Adrenal gland (tissue), 9 donors: ENCODE results near the gene RMP24.

ENCODE experiments used
- DNase-seq, 7 donors: peaks; one replicate each; pipeline ENCODE4 v3.0.0-alpha.2; 2019 to 2020
- H3K27ac ChIP-seq, 5 donors: fragments of 200-600 bp; sonication (generic) in 4 of 5; 1 replicate in 3 of 5; 2 replicates in 2 of 5; pipeline versions ENCODE4 v1.5.1 to v1.8.0; 2016 to 2020; ENCODE audit warnings: mild to moderate bottlenecking in 1 of 5
- H3K27me3 ChIP-seq: fragments of 200-600 bp; 2 replicates; pipeline ENCODE4 v1.8.0; 2021
- H3K36me3 ChIP-seq, 2 donors: fragments of 200-600 bp; replicated peaks in 1 of 2; 1 replicate in 1 of 2; 2 replicates in 1 of 2; pipeline versions ENCODE4 v1.5.1 to v1.8.0; 2018 to 2022
- H3K4me1 ChIP-seq, 2 donors: fragments of 200-600 bp; replicated peaks in 1 of 2; 1 replicate in 1 of 2; 2 replicates in 1 of 2; pipeline versions ENCODE4 v1.5.1 to v1.8.0; 2018 to 2021
- H3K4me3 ChIP-seq, 4 donors: fragments of 200-600 bp; sonication (generic) in 3 of 4; one replicate each; pipeline ENCODE4 v1.5.1; 2016 to 2018
- H3K9me3 ChIP-seq, 3 donors: fragments of 200-600 bp; sonication (generic) in 1 of 3; replicated peaks in 1 of 3; 1 replicate in 2 of 3; 2 replicates in 1 of 3; pipeline versions ENCODE4 v1.5.1 to v1.8.0; 2016 to 2021
- POLR2A ChIP-seq, 2 donors: fragments of 450-650 bp; IDR thresholded peaks; one replicate each; pipeline ENCODE4 v1.6.1; 2017; ENCODE audit warnings: antibody characterized with exemption in 2 of 2, mild to moderate bottlenecking in 2 of 2, moderate library complexity in 1 of 2
- WGBS, 4 donors: extraction: QIAGEN DNeasy Blood & Tissue Kit in 2 of 4; methylation state at CpG; one replicate each; pipeline versions ENCODE4 v1.1.5 to v1.1.7; 2013 to 2017; 5-methylcytosine and 5-hydroxymethylcytosine counted together
- intact Hi-C, 2 donors: fragments of 100-400 bp; cut with DNase I; formaldehyde crosslinking; loops; one replicate each; pipeline versions ENCODE4 v1.14.1 to v1.15.0; 2022 to 2023
- TF ChIP-seq, protein P1 (sequence below), 6 experiments: fragments of 450-650 bp in 4 of 6; fragments of 200-600 bp in 2 of 6; sonication (generic) in 1 of 6; IDR thresholded peaks; 1 replicate in 5 of 6; 2 replicates in 1 of 6; pipeline versions ENCODE4 v1.5.1 to v1.8.0; 2016 to 2021; ENCODE audit warnings: antibody characterized with exemption in 6 of 6, mild to moderate bottlenecking in 2 of 6, moderate library complexity in 1 of 6
- donor health status: healthy with polysubstance abuse.
- donor health status: Bipolar disorder and iron deficiency.
- donor health status: DM: yes; HTN: yes; CAD: no.
- donor health status: DM: no; HTN: no; CAD: no.
- donor health status: DM: no; HTN: no; CAD: no.

RMP24 gene

DNA sequence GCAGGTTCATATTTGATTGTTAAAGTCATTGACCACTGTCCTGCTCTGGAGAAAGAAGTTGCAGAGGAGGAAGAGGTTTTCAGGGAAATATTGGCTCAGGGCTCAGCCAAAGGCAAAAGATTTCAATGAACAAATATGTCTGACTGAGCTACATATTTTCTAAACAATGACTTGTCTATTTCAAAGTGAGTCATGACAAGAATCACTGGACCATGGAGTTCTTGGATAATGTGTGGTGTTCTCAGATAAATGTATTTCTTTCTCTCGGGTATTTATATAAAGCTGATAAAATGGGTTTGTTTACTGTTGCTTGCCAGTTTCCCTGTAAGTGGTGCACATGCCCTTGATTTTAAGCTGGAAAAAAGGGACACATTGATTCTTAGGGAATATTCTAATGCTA lies 34.3 kb upstream of the RMP24 start:
- TF ChIP-seq POLR2A (IDR thresholded peaks at IDR 0.05): no peak
- TF ChIP-seq, protein P1, sequence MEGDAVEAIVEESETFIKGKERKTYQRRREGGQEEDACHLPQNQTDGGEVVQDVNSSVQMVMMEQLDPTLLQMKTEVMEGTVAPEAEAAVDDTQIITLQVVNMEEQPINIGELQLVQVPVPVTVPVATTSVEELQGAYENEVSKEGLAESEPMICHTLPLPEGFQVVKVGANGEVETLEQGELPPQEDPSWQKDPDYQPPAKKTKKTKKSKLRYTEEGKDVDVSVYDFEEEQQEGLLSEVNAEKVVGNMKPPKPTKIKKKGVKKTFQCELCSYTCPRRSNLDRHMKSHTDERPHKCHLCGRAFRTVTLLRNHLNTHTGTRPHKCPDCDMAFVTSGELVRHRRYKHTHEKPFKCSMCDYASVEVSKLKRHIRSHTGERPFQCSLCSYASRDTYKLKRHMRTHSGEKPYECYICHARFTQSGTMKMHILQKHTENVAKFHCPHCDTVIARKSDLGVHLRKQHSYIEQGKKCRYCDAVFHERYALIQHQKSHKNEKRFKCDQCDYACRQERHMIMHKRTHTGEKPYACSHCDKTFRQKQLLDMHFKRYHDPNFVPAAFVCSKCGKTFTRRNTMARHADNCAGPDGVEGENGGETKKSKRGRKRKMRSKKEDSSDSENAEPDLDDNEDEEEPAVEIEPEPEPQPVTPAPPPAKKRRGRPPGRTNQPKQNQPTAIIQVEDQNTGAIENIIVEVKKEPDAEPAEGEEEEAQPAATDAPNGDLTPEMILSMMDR (IDR thresholded peaks at IDR 0.05): no peak
- no peaks in the 10 kb centered on the region for H3K9me3 ChIP-seq
- no peaks in the 10 kb centered on the region for H3K27me3 ChIP-seq
- intact Hi-C loops: no loop called here
- no peaks in the 10 kb centered on the region for H3K4me1 ChIP-seq
- WGBS, 4 donors: 67 to 81% (median 75%) methylated on average over 1 of the region's 1 CpG
- no peak overlapping the region for H3K27ac ChIP-seq
- DNase-seq: no peak
- H3K4me3 ChIP-seq: no peak overlapping the region
- H3K36me3 ChIP-seq: no peaks in the 10 kb centered on the region

DNA sequence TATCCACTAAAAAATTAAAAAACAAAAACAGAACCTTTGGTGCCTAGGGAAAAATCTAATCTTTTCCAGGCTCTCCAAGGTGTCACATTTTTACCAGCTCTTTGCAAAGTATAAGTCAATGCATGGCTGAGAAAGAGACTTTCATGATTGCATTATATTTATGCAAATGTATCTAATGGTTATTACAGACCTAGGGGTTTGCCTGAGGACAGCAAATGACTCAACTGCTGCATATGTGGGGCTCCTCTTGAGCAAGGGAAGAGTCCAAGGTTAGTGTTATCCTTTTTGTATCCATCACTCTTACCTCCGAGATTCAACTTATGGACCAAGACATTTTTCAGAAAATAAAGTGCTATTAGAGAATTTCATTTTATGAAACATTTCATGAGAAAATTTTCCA lies 33.9 kb upstream of the RMP24 start:
- intact Hi-C loops: no loop called here

DNA sequence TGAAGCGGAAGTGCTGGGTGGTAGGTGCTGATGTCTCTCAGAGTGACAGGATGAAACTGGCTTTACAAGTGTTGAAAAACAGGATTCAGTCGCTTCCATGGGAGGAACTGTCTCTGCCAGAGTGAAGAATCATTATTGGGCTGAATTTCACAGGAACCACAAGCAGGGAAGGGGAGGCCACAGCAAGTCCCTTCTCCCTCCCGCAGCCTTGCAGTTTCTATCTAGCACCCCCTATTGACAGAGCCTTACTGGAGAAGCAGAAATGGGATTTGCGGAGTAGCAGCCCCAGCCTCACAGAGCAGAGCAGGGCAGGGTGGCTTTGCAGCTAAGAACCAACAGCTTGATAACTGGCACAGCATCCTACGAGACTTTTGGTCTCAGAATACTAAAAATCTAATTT lies 33.3 kb upstream of the RMP24 start:
- DNase-seq: no peak
- H3K4me3 ChIP-seq: no peak overlapping the region
- H3K9me3 ChIP-seq: no peaks in the 10 kb centered on the region
- intact Hi-C loops: no loop called here
- no peaks in the 10 kb centered on the region for H3K27me3 ChIP-seq
- no peaks in the 10 kb centered on the region for H3K36me3 ChIP-seq
- no peaks in the 10 kb centered on the region for H3K4me1 ChIP-seq
- WGBS, 4 donors: 37 to 53% (median 47%) methylated on average over 4 to 5 of the region's 5 CpGs
- TF ChIP-seq POLR2A (IDR thresholded peaks at IDR 0.05): no peak
- H3K27ac ChIP-seq: no peak overlapping the region

More for the DNA sequence above, 33.9 kb upstream of the RMP24 start:
- Histone ChIP-seq H3K9me3 (no peaks in the 10 kb centered on the region), H3K4me3 (no peak overlapping the region), H3K27me3 (no peaks in the 10 kb centered on the region), H3K4me1 (no peaks in the 10 kb centered on the region), H3K27ac (no peak overlapping the region), H3K36me3 (no peaks in the 10 kb centered on the region)
- TF ChIP-seq, protein P1 (IDR thresholded peaks at IDR 0.05): no peak
- TF ChIP-seq POLR2A (IDR thresholded peaks at IDR 0.05): no peak
- no peak for DNase-seq
- 50 to 70% (median 61%) methylated on average over 1 of the region's 1 CpG for WGBS, 4 donors

DNA sequence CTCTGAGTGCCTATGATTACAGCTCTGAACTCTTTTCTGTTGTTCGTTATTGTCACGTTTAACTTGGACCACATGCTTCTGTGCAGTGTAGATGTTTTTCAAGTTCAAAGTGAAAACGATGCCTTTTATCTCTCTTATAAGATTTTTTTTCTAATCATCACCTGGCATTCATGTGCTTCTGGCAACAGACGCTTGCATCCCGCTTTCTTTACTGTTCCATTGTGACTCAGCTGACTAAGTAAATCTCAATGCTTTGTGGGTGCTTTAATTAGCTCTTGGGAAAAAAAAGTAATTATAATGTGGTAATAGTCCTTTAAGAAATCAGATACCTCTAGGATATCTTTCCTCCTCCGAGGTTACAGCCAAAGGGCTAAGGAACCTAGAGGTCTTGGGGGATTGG lies 31.2 kb upstream of the RMP24 start:
- H3K4me1 ChIP-seq: no peaks in the 10 kb centered on the region
- intact Hi-C loops: loop anchor here in 1 of 2 donors (10.0 kb wide), 1 partner anchor 536 kb away; no protein-coding TSS in a partner anchor
- H3K27me3 ChIP-seq: no peaks in the 10 kb centered on the region
- H3K4me3 ChIP-seq: no peak overlapping the region
- no peak for DNase-seq
- no peak for TF ChIP-seq POLR2A (IDR thresholded peaks at IDR 0.05)
- TF ChIP-seq, protein P1 (IDR thresholded peaks at IDR 0.05): no peak
- no peaks in the 10 kb centered on the region for H3K36me3 ChIP-seq
- WGBS, 4 donors: 63 to 73% (median 70%) methylated on average over 6 of the region's 6 CpGs
- no peak overlapping the region for H3K27ac ChIP-seq
- no peaks in the 10 kb centered on the region for H3K9me3 ChIP-seq

DNA sequence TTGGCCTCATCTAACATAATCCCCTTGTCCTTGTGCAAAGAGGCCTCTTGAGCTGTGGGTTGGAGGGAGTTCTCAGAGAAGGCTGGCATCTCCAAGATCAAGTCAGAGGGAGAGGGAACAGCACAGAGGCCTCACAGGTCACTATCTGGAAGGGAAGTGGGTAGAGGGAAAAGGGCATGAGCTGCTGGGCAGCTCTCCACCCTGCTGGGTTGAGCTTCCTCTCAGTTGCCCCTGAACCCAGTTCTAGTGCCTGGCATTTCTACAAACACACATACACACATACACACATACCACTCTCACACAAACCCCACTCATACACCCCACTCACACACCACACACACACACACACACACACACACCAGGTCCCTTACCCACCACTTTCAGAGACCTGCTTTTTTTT lies 30.3 kb upstream of the RMP24 start:
- Histone ChIP-seq H3K4me1 (no peaks in the 10 kb centered on the region), H3K27me3 (no peaks in the 10 kb centered on the region), H3K36me3 (no peaks in the 10 kb centered on the region), H3K9me3 (no peaks in the 10 kb centered on the region), H3K4me3 (no peak overlapping the region), H3K27ac (no peak overlapping the region)
- TF ChIP-seq POLR2A (IDR thresholded peaks at IDR 0.05): no peak
- TF ChIP-seq, protein P1 (IDR thresholded peaks at IDR 0.05): no peak
- intact Hi-C loops: loop anchor here in 1 of 2 donors (10.0 kb wide), 1 partner anchor 537 kb away; no protein-coding TSS in a partner anchor
- DNase-seq: no peak
